Measurements from ENCODE around the gene CCDC183. TPM values are rescaled to one million over a fixed set of nuclear protein-coding genes. Genes with fewer than 3 reads are reported as not detected.

Gene CCDC183
- total and polyA plus RNA-seq, 10 of the 15 experiments (the other 5 are each of a cell fraction or from before 2014, with no cell fraction given), result 0.04 to 1.2 (median 0.55) TPM; not detected in 5

DNA sequence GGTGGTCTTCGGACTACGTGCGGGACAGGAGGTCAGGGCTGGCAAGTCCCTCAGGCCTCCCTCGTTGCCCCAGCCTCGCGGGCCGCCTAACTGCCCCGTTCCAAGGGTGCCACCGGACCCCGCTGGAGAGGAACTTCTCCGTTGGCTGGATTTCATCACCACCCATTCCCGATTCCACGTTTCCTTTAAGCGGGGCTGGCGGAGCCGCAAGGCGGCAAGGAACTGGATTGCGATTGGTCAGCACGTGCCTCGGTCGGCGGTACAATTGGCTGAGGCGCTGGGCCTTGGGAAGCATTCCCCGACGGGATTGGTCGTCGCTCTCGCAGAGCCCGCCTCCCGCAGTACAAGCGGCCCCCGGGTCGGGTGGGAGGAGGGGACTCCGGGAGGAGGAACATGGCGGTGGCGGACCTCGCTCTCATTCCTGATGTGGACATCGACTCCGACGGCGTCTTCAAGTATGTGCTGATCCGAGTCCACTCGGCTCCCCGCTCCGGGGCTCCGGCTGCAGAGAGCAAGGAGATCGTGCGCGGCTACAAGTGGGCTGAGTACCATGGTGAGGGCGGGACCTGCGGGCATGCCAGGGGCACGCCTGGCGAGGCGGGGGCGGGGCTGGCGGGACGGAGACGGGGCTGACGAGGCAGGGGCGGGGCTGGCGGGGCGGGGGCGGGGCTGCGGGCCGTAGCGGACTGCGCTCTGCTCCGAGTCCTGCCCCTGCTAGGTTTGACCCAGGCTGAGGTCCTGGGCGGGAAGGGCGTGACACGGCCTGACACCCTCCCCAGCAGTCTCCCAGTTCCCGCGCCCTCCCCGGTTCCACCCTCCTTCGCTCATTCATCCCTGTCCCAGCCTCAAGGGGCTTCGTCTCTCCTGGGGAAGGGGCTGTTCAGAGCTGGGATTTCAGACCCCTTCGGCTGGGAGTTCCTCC lies 53.2 kb downstream of the CCDC183 start, which contains the start of gene PHPT1 (continued):
- TF ChIP-seq, protein P1, sequence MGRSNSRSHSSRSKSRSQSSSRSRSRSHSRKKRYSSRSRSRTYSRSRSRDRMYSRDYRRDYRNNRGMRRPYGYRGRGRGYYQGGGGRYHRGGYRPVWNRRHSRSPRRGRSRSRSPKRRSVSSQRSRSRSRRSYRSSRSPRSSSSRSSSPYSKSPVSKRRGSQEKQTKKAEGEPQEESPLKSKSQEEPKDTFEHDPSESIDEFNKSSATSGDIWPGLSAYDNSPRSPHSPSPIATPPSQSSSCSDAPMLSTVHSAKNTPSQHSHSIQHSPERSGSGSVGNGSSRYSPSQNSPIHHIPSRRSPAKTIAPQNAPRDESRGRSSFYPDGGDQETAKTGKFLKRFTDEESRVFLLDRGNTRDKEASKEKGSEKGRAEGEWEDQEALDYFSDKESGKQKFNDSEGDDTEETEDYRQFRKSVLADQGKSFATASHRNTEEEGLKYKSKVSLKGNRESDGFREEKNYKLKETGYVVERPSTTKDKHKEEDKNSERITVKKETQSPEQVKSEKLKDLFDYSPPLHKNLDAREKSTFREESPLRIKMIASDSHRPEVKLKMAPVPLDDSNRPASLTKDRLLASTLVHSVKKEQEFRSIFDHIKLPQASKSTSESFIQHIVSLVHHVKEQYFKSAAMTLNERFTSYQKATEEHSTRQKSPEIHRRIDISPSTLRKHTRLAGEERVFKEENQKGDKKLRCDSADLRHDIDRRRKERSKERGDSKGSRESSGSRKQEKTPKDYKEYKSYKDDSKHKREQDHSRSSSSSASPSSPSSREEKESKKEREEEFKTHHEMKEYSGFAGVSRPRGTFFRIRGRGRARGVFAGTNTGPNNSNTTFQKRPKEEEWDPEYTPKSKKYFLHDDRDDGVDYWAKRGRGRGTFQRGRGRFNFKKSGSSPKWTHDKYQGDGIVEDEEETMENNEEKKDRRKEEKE (IDR thresholded peaks at IDR 0.05), result no peak
- TF ChIP-seq LARP7 (IDR thresholded peaks at IDR 0.05) (no peak), STAT1 (conservative IDR thresholded peaks at IDR 0.05) (no peak), CHD2 (IDR thresholded peaks at IDR 0.05; ENCODE audit: borderline replicate concordance, low read depth, low read length) (peak; percentile 96), SIN3A (IDR thresholded peaks at IDR 0.05; ENCODE audit: low read depth, low read length) (peak; percentile 22; the same call in 1 of the 2 replicates), CHD4 (IDR thresholded peaks at IDR 0.05) (no peak), SPI1 (IDR thresholded peaks at IDR 0.05; ENCODE audit: borderline replicate concordance, insufficient read depth, low read depth, low read length) (no peak)
- TF ChIP-seq, protein P2, sequence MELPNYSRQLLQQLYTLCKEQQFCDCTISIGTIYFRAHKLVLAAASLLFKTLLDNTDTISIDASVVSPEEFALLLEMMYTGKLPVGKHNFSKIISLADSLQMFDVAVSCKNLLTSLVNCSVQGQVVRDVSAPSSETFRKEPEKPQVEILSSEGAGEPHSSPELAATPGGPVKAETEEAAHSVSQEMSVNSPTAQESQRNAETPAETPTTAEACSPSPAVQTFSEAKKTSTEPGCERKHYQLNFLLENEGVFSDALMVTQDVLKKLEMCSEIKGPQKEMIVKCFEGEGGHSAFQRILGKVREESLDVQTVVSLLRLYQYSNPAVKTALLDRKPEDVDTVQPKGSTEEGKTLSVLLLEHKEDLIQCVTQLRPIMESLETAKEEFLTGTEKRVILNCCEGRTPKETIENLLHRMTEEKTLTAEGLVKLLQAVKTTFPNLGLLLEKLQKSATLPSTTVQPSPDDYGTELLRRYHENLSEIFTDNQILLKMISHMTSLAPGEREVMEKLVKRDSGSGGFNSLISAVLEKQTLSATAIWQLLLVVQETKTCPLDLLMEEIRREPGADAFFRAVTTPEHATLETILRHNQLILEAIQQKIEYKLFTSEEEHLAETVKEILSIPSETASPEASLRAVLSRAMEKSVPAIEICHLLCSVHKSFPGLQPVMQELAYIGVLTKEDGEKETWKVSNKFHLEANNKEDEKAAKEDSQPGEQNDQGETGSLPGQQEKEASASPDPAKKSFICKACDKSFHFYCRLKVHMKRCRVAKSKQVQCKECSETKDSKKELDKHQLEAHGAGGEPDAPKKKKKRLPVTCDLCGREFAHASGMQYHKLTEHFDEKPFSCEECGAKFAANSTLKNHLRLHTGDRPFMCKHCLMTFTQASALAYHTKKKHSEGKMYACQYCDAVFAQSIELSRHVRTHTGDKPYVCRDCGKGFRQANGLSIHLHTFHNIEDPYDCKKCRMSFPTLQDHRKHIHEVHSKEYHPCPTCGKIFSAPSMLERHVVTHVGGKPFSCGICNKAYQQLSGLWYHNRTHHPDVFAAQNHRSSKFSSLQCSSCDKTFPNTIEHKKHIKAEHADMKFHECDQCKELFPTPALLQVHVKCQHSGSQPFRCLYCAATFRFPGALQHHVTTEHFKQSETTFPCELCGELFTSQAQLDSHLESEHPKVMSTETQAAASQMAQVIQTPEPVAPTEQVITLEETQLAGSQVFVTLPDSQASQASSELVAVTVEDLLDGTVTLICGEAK (IDR thresholded peaks at IDR 0.05; ENCODE audit: borderline replicate concordance), result no peak; the same call in 1 of the 2 replicates
- TF ChIP-seq, protein P3, sequence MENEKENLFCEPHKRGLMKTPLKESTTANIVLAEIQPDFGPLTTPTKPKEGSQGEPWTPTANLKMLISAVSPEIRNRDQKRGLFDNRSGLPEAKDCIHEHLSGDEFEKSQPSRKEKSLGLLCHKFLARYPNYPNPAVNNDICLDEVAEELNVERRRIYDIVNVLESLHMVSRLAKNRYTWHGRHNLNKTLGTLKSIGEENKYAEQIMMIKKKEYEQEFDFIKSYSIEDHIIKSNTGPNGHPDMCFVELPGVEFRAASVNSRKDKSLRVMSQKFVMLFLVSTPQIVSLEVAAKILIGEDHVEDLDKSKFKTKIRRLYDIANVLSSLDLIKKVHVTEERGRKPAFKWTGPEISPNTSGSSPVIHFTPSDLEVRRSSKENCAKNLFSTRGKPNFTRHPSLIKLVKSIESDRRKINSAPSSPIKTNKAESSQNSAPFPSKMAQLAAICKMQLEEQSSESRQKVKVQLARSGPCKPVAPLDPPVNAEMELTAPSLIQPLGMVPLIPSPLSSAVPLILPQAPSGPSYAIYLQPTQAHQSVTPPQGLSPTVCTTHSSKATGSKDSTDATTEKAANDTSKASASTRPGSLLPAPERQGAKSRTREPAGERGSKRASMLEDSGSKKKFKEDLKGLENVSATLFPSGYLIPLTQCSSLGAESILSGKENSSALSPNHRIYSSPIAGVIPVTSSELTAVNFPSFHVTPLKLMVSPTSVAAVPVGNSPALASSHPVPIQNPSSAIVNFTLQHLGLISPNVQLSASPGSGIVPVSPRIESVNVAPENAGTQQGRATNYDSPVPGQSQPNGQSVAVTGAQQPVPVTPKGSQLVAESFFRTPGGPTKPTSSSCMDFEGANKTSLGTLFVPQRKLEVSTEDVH (IDR thresholded peaks at IDR 0.05; ENCODE audit: low read depth, partially characterized antibody), result peak; percentile 67
- TF ChIP-seq, protein P4, sequence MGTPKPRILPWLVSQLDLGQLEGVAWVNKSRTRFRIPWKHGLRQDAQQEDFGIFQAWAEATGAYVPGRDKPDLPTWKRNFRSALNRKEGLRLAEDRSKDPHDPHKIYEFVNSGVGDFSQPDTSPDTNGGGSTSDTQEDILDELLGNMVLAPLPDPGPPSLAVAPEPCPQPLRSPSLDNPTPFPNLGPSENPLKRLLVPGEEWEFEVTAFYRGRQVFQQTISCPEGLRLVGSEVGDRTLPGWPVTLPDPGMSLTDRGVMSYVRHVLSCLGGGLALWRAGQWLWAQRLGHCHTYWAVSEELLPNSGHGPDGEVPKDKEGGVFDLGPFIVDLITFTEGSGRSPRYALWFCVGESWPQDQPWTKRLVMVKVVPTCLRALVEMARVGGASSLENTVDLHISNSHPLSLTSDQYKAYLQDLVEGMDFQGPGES (IDR thresholded peaks at IDR 0.05), result peak; percentile 95
- TF ChIP-seq, protein P5, sequence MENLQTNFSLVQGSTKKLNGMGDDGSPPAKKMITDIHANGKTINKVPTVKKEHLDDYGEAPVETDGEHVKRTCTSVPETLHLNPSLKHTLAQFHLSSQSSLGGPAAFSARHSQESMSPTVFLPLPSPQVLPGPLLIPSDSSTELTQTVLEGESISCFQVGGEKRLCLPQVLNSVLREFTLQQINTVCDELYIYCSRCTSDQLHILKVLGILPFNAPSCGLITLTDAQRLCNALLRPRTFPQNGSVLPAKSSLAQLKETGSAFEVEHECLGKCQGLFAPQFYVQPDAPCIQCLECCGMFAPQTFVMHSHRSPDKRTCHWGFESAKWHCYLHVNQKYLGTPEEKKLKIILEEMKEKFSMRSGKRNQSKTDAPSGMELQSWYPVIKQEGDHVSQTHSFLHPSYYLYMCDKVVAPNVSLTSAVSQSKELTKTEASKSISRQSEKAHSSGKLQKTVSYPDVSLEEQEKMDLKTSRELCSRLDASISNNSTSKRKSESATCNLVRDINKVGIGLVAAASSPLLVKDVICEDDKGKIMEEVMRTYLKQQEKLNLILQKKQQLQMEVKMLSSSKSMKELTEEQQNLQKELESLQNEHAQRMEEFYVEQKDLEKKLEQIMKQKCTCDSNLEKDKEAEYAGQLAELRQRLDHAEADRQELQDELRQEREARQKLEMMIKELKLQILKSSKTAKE (IDR thresholded peaks at IDR 0.05; ENCODE audit: low read depth, poor library complexity, severe bottlenecking), result peak; percentile 58
- TF ChIP-seq, protein P6, sequence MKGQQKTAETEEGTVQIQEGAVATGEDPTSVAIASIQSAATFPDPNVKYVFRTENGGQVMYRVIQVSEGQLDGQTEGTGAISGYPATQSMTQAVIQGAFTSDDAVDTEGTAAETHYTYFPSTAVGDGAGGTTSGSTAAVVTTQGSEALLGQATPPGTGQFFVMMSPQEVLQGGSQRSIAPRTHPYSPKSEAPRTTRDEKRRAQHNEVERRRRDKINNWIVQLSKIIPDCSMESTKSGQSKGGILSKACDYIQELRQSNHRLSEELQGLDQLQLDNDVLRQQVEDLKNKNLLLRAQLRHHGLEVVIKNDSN (IDR thresholded peaks at IDR 0.05; ENCODE audit: borderline replicate concordance, extremely low read length, insufficient read depth, low read depth, low read length), result peak; percentile 70
